Hematopoietic multipotent progenitor cell treated with erythropoietin and hydrocortisone succinate and interleukin-3 and kit ligand, for 8 days (in vitro differentiated cells): ENCODE results near the gene MIA2.
A peak's percentile ranks its signal among the peaks of the same experiment; 100 is the strongest.

Source experiments
- DNase-seq: peaks from one replicate; pipeline ENCODE4 v3.0.0-alpha.2; 2015

Gene MIA2

DNA sequence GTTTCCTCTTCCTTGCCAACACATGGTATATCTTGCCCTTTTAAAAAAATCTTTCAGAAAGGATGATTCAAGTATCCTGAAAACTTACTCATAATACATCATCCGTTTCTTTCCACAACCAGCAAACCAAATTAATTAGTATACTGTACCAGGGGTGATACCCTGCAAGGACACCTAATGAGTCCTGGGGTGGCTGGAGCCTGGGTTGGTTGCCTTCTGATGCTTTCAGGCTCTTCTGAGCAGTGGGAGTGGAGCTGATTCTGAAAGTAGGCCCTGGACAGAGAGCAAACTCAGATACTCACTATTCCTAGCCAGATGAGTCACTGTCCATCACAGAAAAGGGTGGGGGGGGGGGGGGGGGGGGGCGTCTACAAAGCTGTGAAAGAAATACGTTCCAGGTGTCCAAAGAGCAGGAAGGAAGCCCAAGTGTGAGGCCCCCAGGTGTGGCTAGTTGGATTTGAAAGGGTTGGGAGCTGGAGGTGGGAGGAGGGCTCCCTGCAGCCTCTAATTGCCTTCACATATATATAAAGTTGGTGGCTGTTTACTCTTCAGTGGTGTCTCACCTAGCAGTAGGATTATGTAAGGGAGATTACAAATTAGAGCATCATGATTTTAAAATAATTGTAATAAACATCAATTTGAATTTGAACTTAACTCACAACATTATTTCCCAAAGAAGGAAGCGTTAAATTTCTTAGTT, 162.0 kb downstream of the MIA2 start:
- DNase-seq, result no peak

DNA sequence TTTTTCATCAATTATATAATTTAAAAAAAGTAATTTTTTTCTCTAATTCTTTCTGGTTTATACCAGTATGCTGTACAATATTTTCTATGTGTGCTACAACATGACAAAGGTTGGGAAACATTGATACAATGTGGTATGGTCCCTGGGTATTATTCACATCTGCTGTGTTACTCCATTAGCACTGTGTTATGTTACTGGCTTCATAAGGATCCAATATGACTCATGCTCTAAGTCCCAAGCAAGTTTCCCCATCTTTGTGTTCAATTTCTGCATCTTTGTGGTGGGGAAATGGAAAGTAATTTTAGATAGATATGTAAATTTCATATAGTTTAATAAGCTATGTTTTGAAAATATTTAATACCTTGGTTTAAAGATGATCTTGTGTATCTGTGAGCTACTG, 162.7 kb downstream of the MIA2 start:
- no peak for DNase-seq

DNA sequence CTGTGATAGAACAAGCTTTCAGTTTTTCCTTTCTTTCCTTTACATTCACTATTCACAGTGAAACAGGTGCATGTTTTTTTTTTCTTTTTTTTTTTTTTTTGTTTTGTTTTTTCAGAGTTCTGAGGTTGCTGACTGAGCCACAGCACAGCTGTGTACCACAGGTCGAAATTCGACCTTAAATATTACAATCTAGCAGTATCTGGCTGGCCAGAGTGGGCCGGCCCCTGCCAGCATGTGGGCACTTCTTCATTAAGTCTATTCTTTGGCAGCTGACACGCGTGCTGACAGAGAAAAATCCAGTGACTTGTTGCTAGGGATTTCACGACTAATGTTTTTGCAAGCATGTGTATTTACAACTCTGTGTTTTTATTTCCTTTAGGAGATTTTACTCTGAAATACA, 164.7 kb downstream of the MIA2 start:
- DNase-seq, result no peak

DNA sequence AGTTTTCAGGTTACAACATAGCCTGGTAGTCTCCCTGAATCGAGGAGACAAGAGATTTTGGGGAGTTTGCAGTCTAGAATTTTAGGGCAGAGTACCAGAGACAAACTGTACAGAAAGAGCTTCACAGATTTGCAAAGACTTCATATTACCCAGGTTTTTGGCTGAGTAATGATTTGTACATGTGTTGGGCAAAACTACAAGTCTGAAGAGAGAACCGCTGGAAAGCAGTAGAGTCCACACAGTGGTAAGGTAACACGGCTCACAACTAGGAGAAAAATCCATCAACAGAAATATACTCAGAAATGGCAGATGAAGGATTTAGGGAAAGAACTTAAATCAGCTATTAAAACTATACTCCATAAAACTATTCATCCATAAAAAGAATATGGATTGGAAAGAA, 172.8 kb downstream of the MIA2 start:
- DNase-seq, result no peak

DNA sequence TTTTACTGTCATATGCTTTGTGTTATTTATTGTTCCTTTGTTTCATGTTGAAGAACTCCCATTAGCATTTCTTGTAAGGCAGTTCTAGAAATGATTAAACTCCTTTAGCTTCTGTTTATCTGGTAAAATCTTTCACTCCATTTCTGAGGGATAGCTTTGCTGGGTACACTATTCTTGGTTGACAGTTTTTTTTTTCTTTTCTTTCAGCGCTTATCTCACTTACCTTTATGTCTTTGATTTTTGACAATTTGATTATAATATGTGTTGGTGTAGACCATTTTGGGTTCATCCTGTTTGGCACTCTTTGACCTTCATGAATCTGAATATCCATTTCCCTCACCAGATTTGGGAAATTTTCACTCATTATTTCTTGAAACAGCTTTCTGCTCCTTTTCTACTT, 182.4 kb downstream of the MIA2 start:
- DNase-seq, result no peak

DNA sequence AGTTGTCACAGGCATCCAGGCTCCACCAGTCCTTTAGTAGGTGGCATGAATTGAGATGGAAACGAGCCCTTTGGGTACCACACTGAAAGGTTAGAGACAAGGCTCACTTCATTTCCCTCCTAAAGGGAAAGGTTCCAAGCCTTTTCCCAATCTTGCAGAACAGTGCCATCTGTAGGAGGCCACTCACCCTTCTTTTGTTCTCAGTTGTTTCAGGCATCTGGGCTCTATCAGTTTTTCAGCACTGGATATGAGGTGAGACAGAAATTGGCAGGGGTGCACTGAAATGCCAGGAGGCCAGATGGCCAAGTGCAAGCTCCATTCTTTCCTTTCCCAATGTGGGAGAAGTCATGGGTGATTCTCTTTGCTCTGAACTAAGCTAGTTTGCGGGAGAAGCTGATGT, 183.3 kb downstream of the MIA2 start:
- DNase-seq, result peak; percentile 67

DNA sequence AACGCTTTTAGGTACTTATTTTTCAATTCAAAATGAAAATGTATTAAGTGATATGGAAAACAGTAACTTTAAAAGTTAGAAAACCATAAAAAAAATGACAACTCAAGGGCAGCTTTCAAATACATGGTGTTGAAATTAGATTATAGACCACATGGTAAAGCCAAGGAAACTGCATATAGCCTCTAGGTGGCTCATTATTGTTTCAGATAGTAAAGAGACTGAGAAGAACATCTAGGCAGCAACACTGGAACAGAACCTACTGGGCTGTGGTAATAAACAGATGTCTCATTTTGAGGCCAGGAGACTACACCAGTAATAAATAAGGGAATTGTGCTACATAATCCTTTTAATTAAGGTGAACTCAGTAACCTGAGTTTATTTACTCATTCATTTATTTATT, 185.6 kb downstream of the MIA2 start:
- peak; percentile 31 for DNase-seq

DNA sequence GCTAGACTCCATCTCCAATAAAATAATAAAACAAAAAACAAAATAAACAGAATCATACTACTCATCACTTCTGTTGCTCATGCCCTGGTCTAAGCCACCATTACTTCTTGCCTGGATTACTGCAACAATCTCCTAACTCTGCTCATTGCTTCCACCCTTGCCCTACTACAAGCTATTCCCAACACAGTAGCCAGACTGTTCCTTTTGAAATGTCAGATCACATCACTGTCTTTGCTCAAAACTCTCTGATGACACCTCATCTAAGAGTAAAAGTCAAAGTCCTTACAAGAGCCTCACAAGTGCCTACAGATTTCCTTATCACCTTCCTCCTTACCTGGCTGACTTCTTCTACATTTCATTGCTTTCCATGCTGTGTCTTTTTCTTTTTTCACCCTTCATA, 188.5 kb downstream of the MIA2 start:
- DNase-seq, result no peak

DNA sequence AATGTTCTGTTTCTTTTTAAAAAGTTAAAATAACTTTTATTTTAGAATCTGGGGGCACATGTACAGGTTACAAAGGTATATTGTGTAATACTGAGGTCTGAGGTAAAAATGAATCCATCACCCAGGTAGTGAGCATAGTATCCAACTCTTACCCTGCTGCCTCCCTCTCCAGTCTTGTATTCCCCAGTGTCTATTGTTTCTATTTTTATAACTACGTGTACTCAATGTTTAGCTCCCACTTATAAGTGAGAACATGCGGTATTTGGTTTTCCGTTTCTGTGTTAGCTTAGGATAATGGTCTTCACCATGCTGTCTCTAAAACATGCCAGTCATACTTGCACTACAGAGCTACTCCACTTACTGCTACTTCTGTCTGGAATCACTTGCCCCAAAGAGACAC, 190.1 kb downstream of the MIA2 start:
- DNase-seq, result no peak

DNA sequence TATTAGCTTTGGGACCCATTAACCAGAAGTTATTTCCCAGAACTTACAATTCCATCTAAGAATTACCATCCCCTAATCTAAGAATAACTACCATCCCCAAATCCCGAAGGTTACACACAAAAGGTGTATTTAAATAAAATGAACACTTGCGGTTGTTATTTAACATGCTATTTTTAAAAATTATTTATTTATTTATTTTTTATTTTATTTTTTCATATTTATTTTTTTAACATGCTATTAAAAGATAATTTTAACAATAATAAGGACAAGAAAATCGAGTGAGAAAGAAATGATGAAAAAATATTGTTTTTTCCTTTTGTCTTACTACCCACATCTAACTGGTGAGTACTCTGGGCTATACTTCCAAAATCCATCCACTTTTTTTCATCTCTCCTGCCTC, 192.2 kb downstream of the MIA2 start:
- DNase-seq, result no peak

DNA sequence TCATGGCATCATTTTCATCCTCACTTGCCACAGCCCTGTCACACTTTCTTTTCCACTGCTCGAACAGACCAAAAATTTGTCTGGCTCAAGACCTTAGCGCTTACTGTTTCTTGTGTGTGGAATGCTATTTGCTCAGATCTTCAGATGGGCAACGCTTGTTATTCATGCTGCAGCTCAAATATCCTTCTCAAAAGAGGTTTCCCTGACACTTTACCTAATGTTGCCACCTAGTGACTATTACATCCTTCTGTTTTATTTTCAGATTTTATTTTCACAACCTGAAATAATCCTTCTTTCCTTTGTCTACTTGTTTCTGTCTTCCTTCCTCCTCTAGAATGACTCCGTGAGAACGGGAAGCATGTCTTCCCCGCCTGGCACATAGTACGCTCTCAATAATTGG, 192.9 kb downstream of the MIA2 start:
- peak; percentile 42 for DNase-seq

DNA sequence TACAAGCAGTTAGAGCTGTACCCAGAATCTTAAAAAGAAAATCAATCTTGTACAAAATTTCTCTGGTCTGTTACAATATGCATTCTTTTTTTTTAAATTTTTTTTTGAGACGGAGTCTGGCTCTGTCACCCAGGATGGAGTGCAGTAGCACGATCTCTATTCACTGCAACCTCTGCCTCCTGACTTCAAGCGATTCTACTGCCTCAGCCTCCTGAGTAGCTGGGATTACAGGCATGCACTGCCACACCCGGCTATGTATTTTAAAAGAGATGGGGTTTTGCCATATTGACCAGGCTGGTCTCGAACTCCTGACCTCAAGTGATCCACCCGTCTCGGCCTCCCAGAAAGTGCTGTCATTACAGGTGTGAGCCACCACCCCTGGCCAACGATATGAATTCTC, 194.4 kb downstream of the MIA2 start:
- no peak for DNase-seq

DNA sequence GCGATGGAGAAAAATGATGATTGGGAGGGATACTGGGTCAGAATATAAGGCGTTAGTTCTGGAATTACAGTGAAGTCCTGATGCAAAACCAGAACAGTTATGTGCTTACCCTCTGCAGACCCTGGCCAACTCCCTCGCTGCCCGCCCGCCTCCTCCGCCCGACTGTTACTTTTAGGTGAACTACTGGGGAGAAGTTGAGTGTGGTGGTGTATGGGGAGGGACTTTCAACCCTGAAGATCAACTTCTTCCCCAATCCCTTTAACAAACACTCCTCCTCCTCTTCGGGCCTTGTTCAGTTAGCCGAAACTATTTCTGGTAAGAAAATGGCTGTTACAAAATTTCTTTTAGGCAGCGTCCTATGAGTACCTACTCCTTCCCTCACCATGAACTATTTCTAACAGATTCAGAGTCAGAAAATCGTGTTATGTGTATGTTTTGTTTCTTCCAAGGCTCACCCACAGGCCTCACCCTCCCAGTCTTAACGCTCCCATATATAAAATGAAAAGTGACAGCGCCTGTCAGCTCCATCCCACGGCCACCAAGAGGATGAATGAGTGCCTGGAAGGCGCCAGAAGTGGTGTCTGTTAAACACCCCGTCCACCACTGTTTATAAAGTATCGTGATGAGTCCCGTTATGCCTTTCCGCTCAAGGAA, 197.2 kb downstream of the MIA2 start:
- DNase-seq, result peak; percentile 36

DNA sequence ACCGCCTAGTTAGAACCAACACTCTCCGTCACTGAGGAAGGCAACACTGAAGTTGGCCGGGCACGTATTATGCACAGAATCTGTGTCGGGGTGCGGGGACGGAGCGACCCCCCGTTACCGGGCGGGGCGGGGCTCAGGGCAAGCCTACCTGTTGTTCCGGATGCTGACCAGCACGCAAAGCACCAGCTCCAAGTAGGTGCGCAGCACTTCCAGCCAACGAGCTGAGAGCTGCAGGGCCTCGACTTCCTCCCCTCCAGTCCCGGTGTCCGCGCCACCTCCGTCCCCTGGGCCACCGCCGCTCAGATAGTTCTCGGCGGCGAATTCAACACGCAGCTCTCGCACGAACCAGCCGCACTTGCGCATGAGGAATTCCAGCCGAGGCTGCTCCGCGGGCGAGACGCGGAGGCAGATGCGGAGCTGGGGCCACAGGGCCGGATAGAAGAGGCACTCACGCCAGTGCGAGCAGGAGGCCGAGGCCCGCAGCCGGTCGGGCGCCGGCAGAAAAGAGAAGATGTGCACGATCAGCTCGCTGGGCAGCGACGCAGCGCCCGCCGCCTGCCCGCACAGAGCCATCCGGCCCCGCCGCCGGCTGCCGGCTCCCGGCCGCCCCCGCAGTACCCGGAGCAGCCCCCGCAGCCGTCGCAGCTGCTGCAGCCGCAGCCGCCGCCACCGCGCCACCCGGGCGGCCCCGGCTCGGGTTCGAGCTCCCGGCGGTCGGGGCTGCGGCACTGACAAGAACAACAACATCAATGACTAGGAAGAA, 197.9 kb downstream of the MIA2 start:
- peak; percentile 28 for DNase-seq

DNA sequence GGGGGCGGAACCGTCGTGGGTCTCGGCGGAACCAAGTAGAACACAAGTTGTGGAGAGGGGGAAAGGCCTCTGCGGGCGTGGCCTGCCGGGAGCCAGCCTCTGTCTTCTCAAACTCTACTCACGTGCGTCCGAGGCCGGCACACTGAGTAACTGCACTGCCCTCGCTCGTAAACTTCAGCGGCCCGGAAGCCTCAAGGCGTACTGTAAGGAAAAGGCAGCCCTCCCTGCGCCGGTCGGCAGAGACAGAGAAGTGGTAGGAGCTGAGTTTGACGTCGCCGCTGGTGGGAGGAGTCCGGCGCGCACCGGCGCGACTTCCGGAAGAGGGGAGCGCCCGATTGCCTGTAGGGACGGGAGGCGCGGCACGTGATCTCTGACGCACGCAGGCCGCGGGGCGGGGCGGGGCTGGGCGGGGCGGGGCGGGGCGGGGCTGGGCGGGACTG, 198.5 kb downstream of the MIA2 start, which contains the start of gene FBXO33:
Gene FBXO33 (minus strand): TSS at position 255 of the 440 bp plus-strand sequence. CDS start 271 bp downstream, outside the sequence.
- DNase-seq, result peak; percentile 94

DNA sequence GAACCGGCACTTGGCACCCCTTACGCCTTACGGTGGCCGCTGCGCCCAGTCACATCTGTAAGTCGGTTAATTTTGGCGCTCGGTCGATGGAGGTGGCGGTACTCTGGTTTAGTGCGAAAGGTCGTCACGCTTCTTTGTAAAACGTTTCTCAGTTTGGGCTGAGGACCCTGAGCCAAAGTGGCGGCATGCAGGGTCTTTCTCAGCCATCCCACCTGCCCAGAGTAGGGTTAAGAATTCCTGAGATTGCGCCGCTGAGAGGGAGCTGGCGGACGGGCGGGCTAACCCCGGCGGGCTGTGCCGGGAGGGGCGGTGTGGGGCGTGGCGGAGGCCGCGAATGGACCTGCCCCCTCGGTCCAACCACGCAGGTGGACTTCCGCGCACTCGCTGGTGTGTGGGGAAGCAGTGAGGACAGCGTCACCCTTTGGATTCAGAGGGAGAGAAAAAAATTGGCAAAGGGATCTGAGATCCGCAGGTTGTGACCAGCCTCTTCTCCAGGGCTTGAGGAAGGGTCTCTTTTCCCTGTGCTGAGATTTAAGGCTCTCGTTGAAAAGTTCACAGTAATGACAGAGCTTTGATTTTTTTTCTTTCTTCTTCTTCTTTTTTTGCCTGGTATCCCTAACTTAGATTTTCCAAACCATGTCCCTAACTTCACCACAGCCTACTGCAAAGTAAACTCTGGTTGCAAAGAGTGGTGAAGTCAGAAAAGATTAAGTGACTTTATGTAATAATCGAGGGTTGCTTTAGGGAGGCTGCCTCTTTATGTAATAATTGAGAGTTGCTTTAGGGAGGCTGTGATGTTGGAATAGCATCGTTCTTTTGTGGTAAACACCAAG, 199.1 kb downstream of the MIA2 start:
- DNase-seq, result no peak

DNA sequence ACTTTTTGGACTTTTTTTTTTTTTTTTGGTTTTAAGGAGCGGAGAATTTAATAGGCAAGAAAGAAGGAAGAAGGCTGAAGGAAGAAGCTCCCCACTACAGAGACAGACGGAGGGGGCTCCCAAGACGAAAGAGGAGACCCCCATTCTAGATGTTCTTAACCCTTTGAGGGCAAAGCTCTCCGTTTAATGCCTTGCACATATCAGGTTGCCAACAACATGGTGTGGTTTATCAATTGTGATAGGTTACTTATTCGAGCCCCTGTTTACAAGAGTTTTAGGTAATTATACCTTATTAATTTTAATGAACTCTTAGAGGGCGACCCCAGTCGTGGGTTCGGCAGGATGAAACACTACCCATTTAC, 199.7 kb downstream of the MIA2 start:
- no peak for DNase-seq

DNA sequence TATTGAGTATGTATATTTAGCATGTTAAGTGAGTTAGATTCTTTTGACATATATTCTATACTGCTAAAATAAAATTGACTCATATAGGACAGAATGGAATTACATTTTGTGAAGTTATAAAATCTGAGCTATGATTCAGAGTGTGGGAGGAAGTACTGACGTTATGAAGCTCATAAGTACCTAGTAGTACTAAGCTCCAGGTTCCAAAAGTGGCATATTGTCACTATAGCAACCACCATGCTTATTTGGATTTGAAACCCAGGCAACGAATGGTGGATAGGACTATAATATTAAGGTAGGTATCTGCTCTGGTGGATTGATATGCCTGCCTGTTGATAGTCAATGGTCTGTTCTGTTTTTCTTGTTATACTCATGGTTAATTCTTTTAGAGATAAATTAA, 200.7 kb downstream of the MIA2 start:
- DNase-seq, result no peak

DNA sequence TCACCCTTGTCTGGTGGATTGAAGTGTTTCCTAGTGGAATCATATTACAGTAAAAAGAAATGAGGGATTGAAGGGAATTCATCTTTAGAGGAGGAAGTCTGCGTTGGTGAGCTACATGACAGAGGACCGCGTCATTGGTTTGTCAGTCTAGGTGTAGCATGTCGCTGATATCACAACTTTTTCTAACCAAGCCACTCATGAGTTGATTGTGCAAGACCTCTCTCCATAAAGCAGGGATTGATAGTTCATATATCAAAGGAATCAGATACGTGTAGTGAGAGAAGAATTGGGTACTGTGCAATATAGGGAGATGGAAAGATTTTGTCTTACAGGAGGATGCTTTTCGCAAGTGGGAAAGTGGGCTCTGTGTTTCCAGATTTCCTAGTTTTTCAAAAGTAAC, 201.5 kb downstream of the MIA2 start:
- DNase-seq, result no peak
